HepG2 (cell line): ENCODE data around the gene NATD1. TPM values are rescaled to one million over a fixed set of nuclear protein-coding genes. Genes with fewer than 3 reads are reported as not detected.
A peak's percentile ranks its signal among the peaks of the same experiment; 100 is the strongest.

Experiments used
- ERF ChIP-seq: IDR thresholded peaks from 2 replicates; pipeline ENCODE4 v1.6.1; 2018; ENCODE audit warnings: missing biosample characterization, missing genetic modification reagents
- MXI1 ChIP-seq: IDR thresholded peaks from 3 replicates; pipeline ENCODE4 v1.6.1; 2012; ENCODE audit warnings: low read depth, low read length, inconsistent platforms, borderline replicate concordance
- PTBP1 ChIP-seq: fragments of 200-400 bp; formaldehyde crosslinking; IDR thresholded peaks from 2 replicates; pipeline ENCODE4 v1.6.1; 2018; ENCODE audit warnings: low read length, low read depth; ENCODE audit not compliant: poor library complexity, severe bottlenecking
- SETDB1 ChIP-seq: sonication (generic); formaldehyde crosslinking; IDR thresholded peaks from 2 replicates; pipeline ENCODE4 v1.5.1; 2020; ENCODE audit warnings: missing genetic modification reagents, mild to moderate bottlenecking, borderline replicate concordance
- ZFP36L2 ChIP-seq: sonication (generic); formaldehyde crosslinking; IDR thresholded peaks from 2 replicates; pipeline ENCODE4 v1.4.0; 2020; ENCODE audit warnings: missing genetic modification reagents
- ZFP37 ChIP-seq: sonication (generic); formaldehyde crosslinking; IDR thresholded peaks from 2 replicates; pipeline ENCODE4 v1.4.0; 2020; ENCODE audit warnings: missing genetic modification reagents, borderline replicate concordance
- ZFP91 ChIP-seq: sonication (generic); formaldehyde crosslinking; IDR thresholded peaks from 2 replicates; pipeline ENCODE4 v1.9.0; 2022; ENCODE audit warnings: missing genetic modification reagents, mild to moderate bottlenecking, borderline replicate concordance
- ZNF350 ChIP-seq: sonication (generic); formaldehyde crosslinking; IDR thresholded peaks from 2 replicates; pipeline ENCODE4 v1.4.0; 2020; ENCODE audit warnings: mild to moderate bottlenecking, low read depth, missing genetic modification reagents, borderline replicate concordance
- ZNF354B ChIP-seq: sonication (generic); formaldehyde crosslinking; IDR thresholded peaks from 2 replicates; pipeline ENCODE4 v1.8.0; 2022; ENCODE audit warnings: mild to moderate bottlenecking, missing genetic modification reagents
- ZNF576 ChIP-seq: sonication (generic); formaldehyde crosslinking; IDR thresholded peaks from 2 replicates; pipeline ENCODE4 v1.4.0; 2020; ENCODE audit warnings: mild to moderate bottlenecking, missing genetic modification reagents
- ZNF607 ChIP-seq: sonication (generic); formaldehyde crosslinking; IDR thresholded peaks from 2 replicates; pipeline ENCODE4 v1.5.1; 2020; ENCODE audit warnings: missing genetic modification reagents, mild to moderate bottlenecking, borderline replicate concordance
- polyA plus RNA-seq, 8 experiments: library from polyadenylated mRNA; depleted of rRNA in 3 of 8; stranded (reverse) in 7 of 8; unstranded in 1 of 8; fragments of >200 nt; fragmentation: Illumina TruSeq in 4 of 8; extraction: Trizol in 4 of 8; gene quantifications; 2 replicates each; pipeline versions ENCODE4 v1.2.1 to v1.2.3, GENCODE V29; 2011 to 2016; ENCODE audit warnings: low read depth in 4 of 8, missing spikeins in 1 of 8, mixed read lengths in 1 of 8; ENCODE audit not compliant: insufficient read depth in 1 of 8
- total RNA-seq, 5 experiments: library from RNA; depleted of rRNA; stranded (reverse); fragments of >200 nt; fragmentation: Illumina TruSeq; extraction: Trizol; gene quantifications; 2 replicates each; pipeline ENCODE4 v1.2.3, GENCODE V29; 2016; ENCODE audit warnings: low read depth in 1 of 5
- TF ChIP-seq, protein P1 (sequence below): sonication (generic); formaldehyde crosslinking; conservative IDR thresholded peaks from 2 replicates; pipeline ENCODE4 v1.8.0; 2022; ENCODE audit warnings: mild to moderate bottlenecking, moderate library complexity, missing genetic modification reagents
- TF ChIP-seq, protein P2 (sequence below): sonication (generic); formaldehyde crosslinking; IDR thresholded peaks from one replicate; pipeline ENCODE4 v1.5.1; 2020; ENCODE audit warnings: mild to moderate bottlenecking, missing genetic modification reagents; ENCODE audit errors: not compliant biosample characterization
- TF ChIP-seq, protein P3 (sequence below): IDR thresholded peaks from 2 replicates; pipeline ENCODE4 v1.6.1; 2016

The NATD1 gene
- total and polyA plus RNA-seq, 2 of the 13 experiments (the other 11 are each of a cell fraction or from before 2014, with no cell fraction given), result 0.31 to 2.3 TPM

- TF ChIP-seq ZNF354B (CRISPR knock-in tag) (peak; percentile 89; the same call in 1 of the 2 replicates), SETDB1 (no peak), ERF (CRISPR knock-in tag) (no peak; the same call in none of the 2 replicates), ZNF350 (CRISPR knock-in tag) (peak; percentile 77; the same call in 1 of the 2 replicates), ZNF607 (CRISPR knock-in tag) (no peak), MXI1 (peak; percentile 68; the same call in 1 of the 3 replicates), ZFP37 (no peak), ZNF576 (CRISPR knock-in tag) (no peak), ZFP91 (peak; percentile 99), PTBP1 (peak; percentile 39), ZFP36L2 (CRISPR knock-in tag) (no peak)
- TF ChIP-seq, protein P1, sequence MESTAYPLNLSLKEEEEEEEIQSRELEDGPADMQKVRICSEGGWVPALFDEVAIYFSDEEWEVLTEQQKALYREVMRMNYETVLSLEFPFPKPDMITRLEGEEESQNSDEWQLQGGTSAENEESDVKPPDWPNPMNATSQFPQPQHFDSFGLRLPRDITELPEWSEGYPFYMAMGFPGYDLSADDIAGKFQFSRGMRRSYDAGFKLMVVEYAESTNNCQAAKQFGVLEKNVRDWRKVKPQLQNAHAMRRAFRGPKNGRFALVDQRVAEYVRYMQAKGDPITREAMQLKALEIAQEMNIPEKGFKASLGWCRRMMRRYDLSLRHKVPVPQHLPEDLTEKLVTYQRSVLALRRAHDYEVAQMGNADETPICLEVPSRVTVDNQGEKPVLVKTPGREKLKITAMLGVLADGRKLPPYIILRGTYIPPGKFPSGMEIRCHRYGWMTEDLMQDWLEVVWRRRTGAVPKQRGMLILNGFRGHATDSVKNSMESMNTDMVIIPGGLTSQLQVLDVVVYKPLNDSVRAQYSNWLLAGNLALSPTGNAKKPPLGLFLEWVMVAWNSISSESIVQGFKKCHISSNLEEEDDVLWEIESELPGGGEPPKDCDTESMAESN (CRISPR knock-in tag), result peak; percentile 81; the same call in 1 of the 2 replicates
- TF ChIP-seq, protein P2, sequence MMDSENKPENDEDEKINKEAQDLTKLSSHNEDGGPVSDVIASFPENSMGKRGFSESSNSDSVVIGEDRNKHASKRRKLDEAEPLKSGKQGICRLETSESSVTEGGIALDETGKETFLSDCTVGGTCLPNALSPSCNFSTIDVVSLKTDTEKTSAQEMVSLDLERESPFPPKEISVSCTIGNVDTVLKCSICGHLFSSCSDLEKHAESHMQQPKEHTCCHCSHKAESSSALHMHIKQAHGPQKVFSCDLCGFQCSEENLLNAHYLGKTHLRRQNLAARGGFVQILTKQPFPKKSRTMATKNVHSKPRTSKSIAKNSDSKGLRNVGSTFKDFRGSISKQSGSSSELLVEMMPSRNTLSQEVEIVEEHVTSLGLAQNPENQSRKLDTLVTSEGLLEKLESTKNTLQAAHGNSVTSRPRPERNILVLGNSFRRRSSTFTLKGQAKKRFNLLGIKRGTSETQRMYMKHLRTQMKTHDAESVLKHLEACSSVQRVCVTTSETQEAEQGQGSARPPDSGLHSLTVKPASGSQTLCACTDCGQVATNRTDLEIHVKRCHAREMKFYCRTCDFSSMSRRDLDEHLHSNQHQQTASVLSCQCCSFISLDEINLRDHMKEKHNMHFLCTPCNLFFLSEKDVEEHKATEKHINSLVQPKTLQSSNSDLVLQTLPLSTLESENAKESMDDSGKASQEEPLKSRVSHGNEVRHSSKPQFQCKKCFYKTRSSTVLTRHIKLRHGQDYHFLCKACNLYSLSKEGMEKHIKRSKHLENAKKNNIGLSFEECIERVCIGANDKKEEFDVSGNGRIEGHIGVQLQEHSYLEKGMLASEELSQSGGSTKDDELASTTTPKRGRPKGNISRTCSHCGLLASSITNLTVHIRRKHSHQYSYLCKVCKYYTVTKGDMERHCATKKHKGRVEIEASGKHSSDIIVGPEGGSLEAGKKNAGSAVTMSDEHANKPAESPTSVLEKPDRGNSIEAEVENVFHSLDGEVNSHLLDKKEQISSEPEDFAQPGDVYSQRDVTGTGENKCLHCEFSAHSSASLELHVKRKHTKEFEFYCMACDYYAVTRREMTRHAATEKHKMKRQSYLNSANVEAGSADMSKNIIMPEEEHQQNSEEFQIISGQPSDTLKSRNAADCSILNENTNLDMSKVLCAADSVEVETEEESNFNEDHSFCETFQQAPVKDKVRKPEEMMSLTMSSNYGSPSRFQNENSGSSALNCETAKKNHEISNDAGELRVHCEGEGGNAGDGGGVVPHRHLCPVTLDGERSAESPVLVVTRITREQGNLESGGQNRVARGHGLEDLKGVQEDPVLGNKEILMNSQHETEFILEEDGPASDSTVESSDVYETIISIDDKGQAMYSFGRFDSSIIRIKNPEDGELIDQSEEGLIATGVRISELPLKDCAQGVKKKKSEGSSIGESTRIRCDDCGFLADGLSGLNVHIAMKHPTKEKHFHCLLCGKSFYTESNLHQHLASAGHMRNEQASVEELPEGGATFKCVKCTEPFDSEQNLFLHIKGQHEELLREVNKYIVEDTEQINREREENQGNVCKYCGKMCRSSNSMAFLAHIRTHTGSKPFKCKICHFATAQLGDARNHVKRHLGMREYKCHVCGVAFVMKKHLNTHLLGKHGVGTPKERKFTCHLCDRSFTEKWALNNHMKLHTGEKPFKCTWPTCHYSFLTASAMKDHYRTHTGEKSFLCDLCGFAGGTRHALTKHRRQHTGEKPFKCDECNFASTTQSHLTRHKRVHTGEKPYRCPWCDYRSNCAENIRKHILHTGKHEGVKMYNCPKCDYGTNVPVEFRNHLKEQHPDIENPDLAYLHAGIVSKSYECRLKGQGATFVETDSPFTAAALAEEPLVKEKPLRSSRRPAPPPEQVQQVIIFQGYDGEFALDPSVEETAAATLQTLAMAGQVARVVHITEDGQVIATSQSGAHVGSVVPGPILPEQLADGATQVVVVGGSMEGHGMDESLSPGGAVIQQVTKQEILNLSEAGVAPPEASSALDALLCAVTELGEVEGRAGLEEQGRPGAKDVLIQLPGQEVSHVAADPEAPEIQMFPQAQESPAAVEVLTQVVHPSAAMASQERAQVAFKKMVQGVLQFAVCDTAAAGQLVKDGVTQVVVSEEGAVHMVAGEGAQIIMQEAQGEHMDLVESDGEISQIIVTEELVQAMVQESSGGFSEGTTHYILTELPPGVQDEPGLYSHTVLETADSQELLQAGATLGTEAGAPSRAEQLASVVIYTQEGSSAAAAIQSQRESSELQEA (CRISPR knock-in tag), result peak; percentile 13
- TF ChIP-seq, protein P3, sequence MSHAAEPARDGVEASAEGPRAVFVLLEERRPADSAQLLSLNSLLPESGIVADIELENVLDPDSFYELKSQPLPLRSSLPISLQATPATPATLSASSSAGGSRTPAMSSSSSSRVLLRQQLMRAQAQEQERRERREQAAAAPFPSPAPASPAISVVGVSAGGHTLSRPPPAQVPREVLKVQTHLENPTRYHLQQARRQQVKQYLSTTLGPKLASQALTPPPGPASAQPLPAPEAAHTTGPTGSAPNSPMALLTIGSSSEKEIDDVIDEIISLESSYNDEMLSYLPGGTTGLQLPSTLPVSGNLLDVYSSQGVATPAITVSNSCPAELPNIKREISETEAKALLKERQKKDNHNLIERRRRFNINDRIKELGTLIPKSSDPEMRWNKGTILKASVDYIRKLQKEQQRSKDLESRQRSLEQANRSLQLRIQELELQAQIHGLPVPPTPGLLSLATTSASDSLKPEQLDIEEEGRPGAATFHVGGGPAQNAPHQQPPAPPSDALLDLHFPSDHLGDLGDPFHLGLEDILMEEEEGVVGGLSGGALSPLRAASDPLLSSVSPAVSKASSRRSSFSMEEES (CRISPR knock-in tag), result peak; percentile 69; the same call in 1 of the 2 replicates
Measured at GRCh38 chr17:21287703-21288449, 34.7 kb upstream of the NATD1 start (continued).
